Activated CD4-positive, CD25-positive, alpha-beta regulatory T cell (primary cell): ENCODE results near the gene PIP.
"Not testable (repeated sequence)": the region's sequence is repeated elsewhere in the genome, so short reads cannot be mapped to it uniquely, and the experiment has no call there.

Source experiments
- DNase-seq, 4 experiments: peaks; one replicate each; lab custom pipeline; 2025; lab: John Stamatoyannopoulos, UW

PIP gene

DNA sequence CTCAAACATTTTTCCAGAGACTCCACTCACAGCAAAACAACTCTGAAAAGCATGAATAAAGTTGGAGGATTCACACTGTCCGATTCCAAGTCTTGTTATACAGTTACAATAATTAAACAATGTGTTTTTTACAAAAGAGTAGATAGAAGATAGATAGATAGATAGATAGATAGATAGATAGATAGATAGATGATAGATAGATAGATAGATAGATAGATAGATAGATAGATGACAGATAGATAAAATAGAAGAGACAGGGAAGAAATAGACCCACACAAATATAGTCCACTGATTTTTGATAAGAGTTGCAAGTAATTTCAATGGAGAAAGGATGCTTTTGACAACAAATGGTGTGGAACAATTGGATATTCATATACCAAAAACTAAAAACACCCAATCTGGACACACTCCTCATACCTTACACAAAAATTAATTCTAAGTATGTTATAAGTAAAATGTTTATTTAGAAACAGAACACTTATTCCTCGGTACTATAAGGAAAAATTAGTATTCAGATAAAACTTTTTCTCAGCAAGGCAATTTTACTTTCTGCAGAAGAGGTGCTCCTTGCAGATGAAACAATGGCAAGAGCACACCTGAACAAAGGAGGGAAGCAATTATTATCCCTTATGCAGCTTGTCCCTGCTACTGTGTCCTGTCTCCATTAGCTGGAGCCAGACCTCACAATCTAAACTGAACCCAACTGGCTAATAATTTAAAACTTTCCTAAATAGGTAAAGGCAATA lies 45.7 kb downstream of the PIP start:
- DNase-seq = no peak

DNA sequence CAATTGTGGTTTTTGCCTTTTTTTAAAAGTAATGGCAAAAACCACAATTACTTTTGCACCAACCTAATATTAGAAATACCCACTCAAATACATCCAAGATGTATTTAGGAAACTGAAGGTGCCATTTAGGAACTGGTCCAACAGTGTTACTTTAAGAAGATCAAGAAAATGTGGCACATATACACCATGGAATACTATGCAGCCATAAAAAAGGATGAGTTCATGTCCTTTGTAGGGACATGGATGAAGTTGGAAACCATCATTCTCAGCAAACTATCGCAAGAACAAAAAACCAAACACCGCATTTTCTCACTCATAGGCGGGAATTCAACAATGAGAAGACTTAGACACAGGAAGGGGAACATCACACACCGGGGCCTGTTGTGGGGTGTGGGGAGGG lies 48.9 kb downstream of the PIP start:
- not testable (repeated sequence) for DNase-seq

DNA sequence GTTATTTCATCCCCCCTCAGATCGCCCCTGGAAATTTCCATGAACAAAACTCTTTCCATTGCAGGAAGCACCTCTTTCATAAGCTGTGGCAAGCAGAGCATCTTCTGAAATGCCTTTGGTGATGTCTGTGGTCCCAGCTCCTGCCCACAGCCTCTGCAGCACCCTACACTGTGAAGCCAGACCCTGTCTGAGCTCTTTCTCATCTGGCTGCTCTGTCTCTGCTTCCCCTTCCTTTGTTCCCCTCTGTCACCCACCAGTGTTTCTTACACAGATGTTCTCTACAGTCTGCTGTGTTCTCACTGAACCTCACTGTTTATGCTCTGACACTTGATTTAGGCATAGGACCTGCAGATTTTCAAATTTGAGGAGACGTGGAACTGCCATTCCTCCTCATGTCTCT lies 49.5 kb downstream of the PIP start:
- DNase-seq = no peak

DNA sequence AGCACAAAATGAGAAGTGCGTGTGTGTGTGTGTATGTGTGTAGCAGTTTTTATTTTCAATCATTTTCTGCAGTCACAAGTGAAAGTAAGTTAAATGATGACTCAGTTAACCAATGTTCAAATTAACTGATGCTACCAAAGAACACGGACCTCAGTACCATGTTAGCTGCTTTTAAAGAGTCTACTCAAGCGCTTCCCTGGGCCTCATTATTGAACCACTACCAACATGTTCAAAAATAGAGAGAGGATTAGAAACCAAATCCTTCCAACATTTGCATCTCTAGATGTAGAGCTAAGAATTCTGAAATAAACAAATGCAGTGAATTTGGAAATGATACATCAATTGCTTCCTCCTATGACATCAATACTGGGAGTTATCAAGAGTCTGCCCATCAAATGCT lies 51.1 kb downstream of the PIP start, which contains the start of gene TAS2R39:
Gene TAS2R39 (plus strand): TSS at position 396 of the 400 bp plus-strand sequence. CDS start 0 bp downstream, at position 396.
- no peak for DNase-seq

DNA sequence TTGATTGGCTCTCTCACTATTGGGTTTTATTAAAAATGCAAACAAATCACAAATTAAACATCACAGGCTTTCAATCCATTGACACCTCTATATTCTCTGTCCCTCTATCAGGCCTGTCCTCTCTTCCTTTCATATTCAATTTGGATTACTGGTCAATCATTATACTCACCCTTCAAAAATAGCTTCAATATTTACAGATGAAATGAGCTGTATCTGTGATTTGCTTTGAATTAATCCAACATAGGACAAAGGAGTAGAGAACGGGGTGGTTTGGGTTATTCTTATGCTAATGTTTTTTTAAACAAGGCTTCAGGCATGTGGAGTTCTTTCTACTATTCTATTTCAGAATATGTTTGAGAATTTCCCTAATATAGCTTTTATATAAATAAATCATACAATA lies 53.7 kb downstream of the PIP start:
- DNase-seq = no peak

DNA sequence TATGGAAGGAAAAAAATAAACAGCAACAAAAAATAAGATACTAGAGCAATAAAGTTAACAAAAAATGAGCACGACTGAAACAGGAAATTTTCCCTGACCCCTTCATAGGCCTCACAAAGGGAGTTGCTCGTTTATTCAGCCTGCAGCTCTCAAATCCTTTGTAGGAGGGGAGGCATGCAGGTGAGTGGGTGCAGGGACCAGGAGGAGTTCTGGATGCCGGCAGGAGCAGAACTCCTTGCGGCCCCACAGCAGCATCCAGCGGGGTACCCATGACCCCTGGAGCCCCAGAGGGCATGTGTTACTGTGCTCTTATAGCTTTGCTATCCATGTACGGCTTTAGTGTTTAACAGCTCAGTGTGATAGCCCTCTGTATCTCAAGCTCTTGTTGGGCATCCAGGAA lies 57.1 kb downstream of the PIP start:
- DNase-seq = no peak
